MM.1S (cell line): Measurements from ENCODE around the gene C11orf86.

Source experiments
- CTCF ChIP-seq: fragments of 300-600 bp; sonication (generic); IDR thresholded peaks from 2 replicates; pipeline ENCODE4 v1.5.1; 2016; ENCODE audit warnings: antibody characterized with exemption, low read length, mixed read lengths
- EZH2phosphoT487 ChIP-seq: fragments of 300-600 bp; sonication (generic); IDR thresholded peaks from 2 replicates; pipeline ENCODE4 v1.6.1; 2018; ENCODE audit warnings: antibody characterized with exemption, low read length

DNA sequence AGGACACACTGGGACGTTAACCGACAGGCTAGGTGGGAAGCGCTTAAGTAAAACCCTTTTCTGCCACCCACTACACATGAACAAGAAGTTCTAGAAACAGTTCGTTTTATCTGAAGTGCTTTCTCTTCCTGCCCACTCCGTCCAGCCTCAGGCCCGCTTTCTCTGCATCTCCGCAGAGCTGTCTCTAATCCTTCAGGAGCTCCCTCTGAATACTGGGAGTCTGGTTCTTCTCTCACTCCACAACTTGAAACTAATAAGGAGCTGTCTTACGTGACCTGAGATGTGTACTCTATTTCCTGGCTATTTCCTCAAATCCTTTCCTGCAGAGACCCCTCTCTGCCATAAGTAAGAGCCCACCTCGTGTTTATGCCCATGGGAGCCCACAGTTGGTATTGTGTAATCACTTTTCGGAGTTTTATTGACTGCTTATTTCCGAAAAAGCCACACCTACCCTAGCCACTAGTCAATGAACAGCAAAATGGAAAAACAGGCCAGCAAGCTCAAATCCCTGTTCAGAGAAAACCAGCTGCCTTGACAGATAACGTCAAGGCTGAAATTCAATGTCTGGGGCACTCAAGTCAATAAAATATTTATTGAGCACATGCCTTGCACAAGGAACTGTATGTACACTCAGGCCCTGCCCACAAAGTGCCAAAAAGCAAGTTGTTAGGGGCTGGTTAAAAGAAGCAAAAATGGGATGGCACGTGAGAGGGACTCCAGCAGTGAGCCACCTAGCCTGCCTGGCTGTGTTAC is 21.8 kb upstream of the C11orf86 start:
- TF ChIP-seq CTCF: no peak
- TF ChIP-seq EZH2phosphoT487: no peak
